ENCODE results near the gene IGF2BP2. TPM values are rescaled to one million over a fixed set of nuclear protein-coding genes. Genes with fewer than 3 reads are reported as not detected.

IGF2BP2 gene
- total and polyA plus RNA-seq, 2 of the 4 experiments (the other 2 are of a cell fraction), result 23.4 to 88.2 TPM

- H3K4me2 ChIP-seq (ENCODE audit: low read depth, low read length), result no peak overlapping the region
- H3K79me1 ChIP-seq (ENCODE audit: low read depth in 1 of 2, low read length in 2 of 2), result no peaks in the 10 kb centered on the region
- H2BK15ac ChIP-seq (ENCODE audit: low read depth, low read length), result no peak overlapping the region
- ATAC-seq (ENCODE audit: low read depth) (no peak), DNase-seq (no peak)
- no peak overlapping the region for H4K5ac ChIP-seq (ENCODE audit: low read depth, low read length)
- H3K27me3 ChIP-seq (ENCODE audit: control insufficient read depth, insufficient read depth, low read length), result no peaks in the 10 kb centered on the region; the same call in 1 of the 2 replicates
- no peak overlapping the region for H3K23ac ChIP-seq (ENCODE audit: low read depth, low read length)
- no peak overlapping the region for H2AK5ac ChIP-seq (ENCODE audit: low read depth, low read length)
- in situ Hi-C loops (cut with MboI; ENCODE audit: low sequenced_read_pairs) (no loop called here), intact Hi-C loops (cut with micrococcal nuclease) (no loop called here), dilution Hi-C loops (cut with HindIII; ENCODE audit: low sequenced_read_pairs, unreplicated experiment) (no loop called here)
- no peak overlapping the region for H4K91ac ChIP-seq (ENCODE audit: insufficient read depth, low read depth, low read length)
- no peak overlapping the region for H2BK5ac ChIP-seq (ENCODE audit: low read depth, low read length, poor library complexity, severe bottlenecking)
- H3K56ac ChIP-seq (ENCODE audit: extremely low read depth, insufficient read depth, low read length), result no peak overlapping the region
- no peak for TF ChIP-seq RFX5 (IDR thresholded peaks at IDR 0.05; ENCODE audit: low read depth, low read length)
- no peak for TF ChIP-seq MAFK (IDR thresholded peaks at IDR 0.05; ENCODE audit: low read depth, low read length)
- no peak for TF ChIP-seq RCOR1 (IDR thresholded peaks at IDR 0.05; ENCODE audit: insufficient replicate concordance, low read length)
- TF ChIP-seq FOS (IDR thresholded peaks at IDR 0.05; ENCODE audit: low read depth, low read length), result no peak
- TF ChIP-seq SMC3 (IDR thresholded peaks at IDR 0.05; ENCODE audit: low read depth, low read length), result no peak
- TF ChIP-seq MAZ (IDR thresholded peaks at IDR 0.05; ENCODE audit: borderline replicate concordance, low read depth, low read length), result no peak
- no peak for TF ChIP-seq BHLHE40 (IDR thresholded peaks at IDR 0.05; ENCODE audit: low read depth, low read length)
- no peak for TF ChIP-seq NFE2L2 (IDR thresholded peaks at IDR 0.05; ENCODE audit: low read depth, low read length)
- no peak for TF ChIP-seq RAD21 (IDR thresholded peaks at IDR 0.05; ENCODE audit: low read length)
- no peak for TF ChIP-seq CHD1 (IDR thresholded peaks at IDR 0.05; ENCODE audit: low read depth, low read length)
- TF ChIP-seq CTCF (conservative IDR thresholded peaks at IDR 0.05; ENCODE audit: low read depth, low read length), result no peak
- no peak for TF ChIP-seq USF2 (IDR thresholded peaks at IDR 0.05; ENCODE audit: low read depth, low read length)
- TF ChIP-seq ELK1 (IDR thresholded peaks at IDR 0.05; ENCODE audit: borderline replicate concordance, low read depth, low read length), result no peak
- TF ChIP-seq MXI1 (IDR thresholded peaks at IDR 0.05; ENCODE audit: borderline replicate concordance, low read depth, low read length), result no peak
- TF ChIP-seq POLR2A (IDR thresholded peaks at IDR 0.05; ENCODE audit: low read depth, low read length), result no peak
- TF ChIP-seq CEBPB (IDR thresholded peaks at IDR 0.05; ENCODE audit: low read depth, low read length), result no peak
- no peak overlapping the region for H2AK9ac ChIP-seq (replicated peaks; ENCODE audit: low read depth, low read length, poor library complexity)
- H4K20me1 ChIP-seq (ENCODE audit: insufficient read depth, low read length), result no peaks in the 10 kb centered on the region
- no peak overlapping the region for H3K14ac ChIP-seq (replicated peaks; ENCODE audit: low read depth, low read length)
- no peak overlapping the region for H3K18ac ChIP-seq (ENCODE audit: low read depth, low read length)
- H2BK20ac ChIP-seq (ENCODE audit: low read depth, low read length), result no peak overlapping the region
- H3K9ac ChIP-seq (ENCODE audit: low read depth, low read length), result no peak overlapping the region
- no peak overlapping the region for H2AFZ ChIP-seq (replicated peaks; ENCODE audit: low read length, poor library complexity)
- no peak overlapping the region for H3K27ac ChIP-seq (ENCODE audit: insufficient read depth, low read length)
- no peak overlapping the region for H2BK120ac ChIP-seq (ENCODE audit: low read depth, low read length)
- POLR2A ChIA-PET (ENCODE audit: unreplicated experiment), result no interaction called here
- no peak overlapping the region for H4K8ac ChIP-seq (ENCODE audit: low read depth in 2 of 2, low read length in 2 of 2)
- H3K9me1 ChIP-seq (ENCODE audit: insufficient read depth, low read length), result no peaks in the 10 kb centered on the region
- no peak overlapping the region for H3K4ac ChIP-seq (ENCODE audit: low read depth, low read length)
- H3K4me1 ChIP-seq (ENCODE audit: control insufficient read depth, insufficient read depth, low read length), result no peaks in the 10 kb centered on the region
- H3K36me3 ChIP-seq (ENCODE audit: control insufficient read depth, insufficient read depth, low read length), result no peaks in the 10 kb centered on the region
- H3K4me3 ChIP-seq (ENCODE audit: insufficient read depth, low read depth, low read length), result no peak overlapping the region
- CTCF ChIA-PET, result no interaction called here
- 0% methylated on average over 1 of the region's 8 CpGs; no CpG with 5 or more reads in 1 of the 2 experiments for WGBS, 2 experiments (ENCODE audit: extremely low coverage in 2 of 2, insufficient read length in 1 of 2)
- H3K9me3 ChIP-seq (ENCODE audit: control insufficient read depth, insufficient read depth, low read length), result no peaks in the 10 kb centered on the region
- BruUV-seq (replicated peaks), result no TSS peak
Observed at GRCh38 chr3:185858502-185859225, 33.8 kb upstream of the IGF2BP2 start.
